ENCODE results near the gene CCDC190.

DNA sequence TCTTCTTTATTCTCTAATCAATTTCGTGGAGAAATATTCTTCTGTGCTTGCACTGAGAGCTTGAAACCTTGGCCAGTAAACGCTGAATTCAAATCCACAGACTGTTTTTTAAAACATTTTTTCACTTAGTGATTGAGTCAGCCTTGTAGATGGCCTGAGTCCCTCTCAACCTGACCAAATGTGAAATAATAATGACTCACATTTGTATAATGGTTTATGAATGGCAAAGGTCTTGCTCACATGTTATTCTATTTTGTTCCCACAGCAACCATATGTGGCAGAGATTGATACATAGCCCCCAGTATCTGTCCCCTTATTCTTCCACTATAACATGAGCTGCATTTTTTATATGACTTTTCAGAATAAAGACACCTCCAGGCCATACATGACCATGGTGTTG, 47.8 kb upstream of the CCDC190 start:
- TF ChIP-seq, protein P1, sequence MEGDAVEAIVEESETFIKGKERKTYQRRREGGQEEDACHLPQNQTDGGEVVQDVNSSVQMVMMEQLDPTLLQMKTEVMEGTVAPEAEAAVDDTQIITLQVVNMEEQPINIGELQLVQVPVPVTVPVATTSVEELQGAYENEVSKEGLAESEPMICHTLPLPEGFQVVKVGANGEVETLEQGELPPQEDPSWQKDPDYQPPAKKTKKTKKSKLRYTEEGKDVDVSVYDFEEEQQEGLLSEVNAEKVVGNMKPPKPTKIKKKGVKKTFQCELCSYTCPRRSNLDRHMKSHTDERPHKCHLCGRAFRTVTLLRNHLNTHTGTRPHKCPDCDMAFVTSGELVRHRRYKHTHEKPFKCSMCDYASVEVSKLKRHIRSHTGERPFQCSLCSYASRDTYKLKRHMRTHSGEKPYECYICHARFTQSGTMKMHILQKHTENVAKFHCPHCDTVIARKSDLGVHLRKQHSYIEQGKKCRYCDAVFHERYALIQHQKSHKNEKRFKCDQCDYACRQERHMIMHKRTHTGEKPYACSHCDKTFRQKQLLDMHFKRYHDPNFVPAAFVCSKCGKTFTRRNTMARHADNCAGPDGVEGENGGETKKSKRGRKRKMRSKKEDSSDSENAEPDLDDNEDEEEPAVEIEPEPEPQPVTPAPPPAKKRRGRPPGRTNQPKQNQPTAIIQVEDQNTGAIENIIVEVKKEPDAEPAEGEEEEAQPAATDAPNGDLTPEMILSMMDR (conservative IDR thresholded peaks at IDR 0.05; ENCODE audit: low read depth, low read length): no peak
- TF ChIP-seq SMC3 (IDR thresholded peaks at IDR 0.05; ENCODE audit: low read depth, low read length) (no peak), BHLHE40 (IDR thresholded peaks at IDR 0.05; ENCODE audit: low read depth, low read length) (0 out of 2 replicates have a peak, but pooled peaks have one; percentile 7)

Data from IMR-90 (cell line).